GM21528 (cell line): ENCODE measurements around the gene POLA1.
"Not testable (repeated sequence)": the region's sequence is repeated elsewhere in the genome, so short reads cannot be mapped to it uniquely, and the experiment has no call there.

Source experiments
- ATAC-seq: cut with Tn5 transposase; IDR thresholded peaks from one replicate; pipeline ENCODE4 v1.9.1; 2021; ENCODE audit warnings: mild to moderate bottlenecking, moderate library complexity; ENCODE audit not compliant: unreplicated experiment, low FRiP score

POLA1 gene

GRCh38 chrX:24796204-24796603 lies 102.5 kb downstream of the POLA1 start:
- no peak for ATAC-seq

GRCh38 chrX:24799078-24799477 lies 105.4 kb downstream of the POLA1 start:
- no peak for ATAC-seq

GRCh38 chrX:24799565-24799964 lies 105.8 kb downstream of the POLA1 start:
- no peak for ATAC-seq

- ATAC-seq = no peak
Measured at GRCh38 chrX:24805201-24805600, 111.5 kb downstream of the POLA1 start.

DNA sequence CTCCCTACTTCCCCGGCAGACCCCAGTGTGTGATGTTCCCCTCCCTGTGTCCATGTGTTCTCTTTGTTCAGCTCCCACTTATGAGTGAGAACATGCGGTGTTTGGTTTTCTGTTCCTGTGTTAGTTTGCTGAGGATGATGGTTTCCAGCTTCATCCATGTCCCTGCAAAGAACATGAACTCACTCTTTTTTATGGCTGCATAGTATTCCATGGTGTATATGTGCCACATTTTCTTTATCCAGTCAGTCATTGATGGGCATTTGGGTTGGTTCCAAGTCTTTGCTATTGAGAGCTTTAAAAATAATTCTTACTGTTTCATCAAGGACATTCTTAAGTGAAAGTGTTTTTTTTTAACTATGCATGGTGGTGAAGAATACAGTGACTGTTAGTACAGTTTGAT lies 126.1 kb downstream of the POLA1 start:
- ATAC-seq = not testable (repeated sequence)

DNA sequence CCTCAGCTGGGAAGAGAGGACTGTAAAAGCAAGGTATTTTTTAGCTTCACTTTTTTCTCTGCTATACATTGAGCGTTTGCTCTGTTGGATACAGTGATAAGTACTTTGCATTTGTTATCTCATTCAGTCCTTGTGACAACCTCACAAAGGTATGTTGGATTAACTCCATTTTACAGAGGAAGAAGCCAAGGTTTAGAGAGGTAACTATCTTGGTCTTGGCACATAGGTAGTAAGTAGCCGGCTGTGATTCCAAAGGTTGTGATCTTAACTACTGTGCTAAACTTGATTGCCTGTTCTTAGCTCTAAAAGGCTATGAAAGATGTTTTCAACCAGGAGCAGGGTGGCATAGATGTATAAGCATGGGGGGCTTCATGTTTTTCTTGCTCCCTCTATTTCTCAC lies 134.4 kb downstream of the POLA1 start:
- no peak for ATAC-seq

DNA sequence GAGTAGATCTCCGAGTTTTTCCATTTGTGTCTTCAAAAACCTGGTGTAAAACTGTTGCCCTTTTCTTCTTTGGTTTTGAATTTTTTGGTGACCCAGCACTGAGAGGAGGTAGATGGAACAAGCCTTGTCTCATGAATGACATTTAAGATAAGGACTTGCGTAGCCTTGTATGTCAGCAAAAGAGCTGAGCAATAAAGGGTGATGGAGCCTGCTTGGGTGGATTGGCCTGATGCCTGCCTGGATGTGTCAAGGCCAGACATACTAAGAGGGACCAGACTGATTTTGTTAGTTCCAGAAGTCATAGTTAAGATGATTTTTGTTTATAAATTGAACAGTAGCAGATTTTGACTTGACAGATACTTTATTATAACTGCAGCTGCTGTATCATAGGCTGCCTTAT lies 134.9 kb downstream of the POLA1 start:
- no peak for ATAC-seq

DNA sequence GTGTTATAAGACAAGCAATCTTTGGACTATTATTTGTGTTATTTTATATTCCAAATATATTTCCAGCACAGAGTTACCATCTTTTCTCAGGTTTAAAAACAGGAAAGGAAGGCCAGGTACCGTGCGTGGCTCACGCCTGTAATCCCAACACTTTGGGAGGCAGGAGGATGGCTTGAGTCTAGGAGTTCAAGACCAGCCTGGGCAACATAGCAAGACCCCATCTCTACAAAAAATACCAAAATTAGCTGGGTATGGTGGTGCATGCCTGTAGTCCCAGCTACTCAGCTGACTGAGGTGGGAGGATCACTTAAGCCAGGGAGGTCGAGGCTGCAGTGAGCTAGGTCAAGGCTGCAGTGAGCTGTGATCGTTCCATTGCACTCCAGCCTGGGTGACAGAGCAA lies 140.0 kb downstream of the POLA1 start:
- no peak for ATAC-seq

- ATAC-seq = no peak
Measured at GRCh38 chrX:24837966-24838365, 144.2 kb downstream of the POLA1 start.

GRCh38 chrX:24838629-24839028 lies 144.9 kb downstream of the POLA1 start:
- ATAC-seq = no peak

DNA sequence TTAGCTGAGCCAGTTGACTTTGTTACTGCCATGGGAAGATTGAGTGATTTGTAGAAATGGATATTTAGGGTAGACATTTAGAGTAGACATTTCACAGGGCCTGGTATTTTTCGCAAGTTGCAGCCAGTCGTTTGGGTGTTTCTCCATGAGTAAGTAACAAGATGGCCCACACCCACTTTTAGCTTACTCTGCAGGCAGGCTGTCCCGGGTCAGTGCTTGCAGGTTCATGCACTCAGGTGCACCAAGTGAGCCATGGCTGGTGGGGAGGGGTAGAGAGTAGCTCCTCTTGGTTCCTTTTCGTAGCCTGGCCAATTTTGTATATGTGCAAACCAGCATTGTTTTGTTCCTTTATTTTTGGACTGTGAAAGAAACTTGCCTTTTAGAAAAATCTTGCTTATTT lies 145.6 kb downstream of the POLA1 start:
- ATAC-seq = no peak

DNA sequence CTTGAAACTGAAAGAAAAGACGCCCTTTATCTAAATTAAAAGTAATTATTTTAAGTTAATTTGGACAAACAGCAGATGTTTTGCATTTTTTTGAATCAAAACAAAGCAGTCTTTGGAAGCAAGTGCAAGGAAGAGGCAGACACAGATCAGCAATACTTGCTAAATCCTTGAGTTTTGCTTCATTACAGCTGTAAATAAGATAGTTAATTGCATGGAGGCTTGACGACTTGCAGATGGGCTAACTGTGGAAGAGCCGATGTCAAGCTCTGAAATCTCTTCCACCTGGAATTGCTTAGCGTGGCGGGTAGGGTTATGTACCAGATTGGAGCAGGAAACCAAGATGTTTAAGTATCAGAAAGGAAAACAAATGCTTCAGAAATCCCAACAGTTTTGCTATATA lies 148.8 kb downstream of the POLA1 start:
- ATAC-seq = no peak

- no peak for ATAC-seq
Measured at GRCh38 chrX:24846550-24847150, 152.9 kb downstream of the POLA1 start.

DNA sequence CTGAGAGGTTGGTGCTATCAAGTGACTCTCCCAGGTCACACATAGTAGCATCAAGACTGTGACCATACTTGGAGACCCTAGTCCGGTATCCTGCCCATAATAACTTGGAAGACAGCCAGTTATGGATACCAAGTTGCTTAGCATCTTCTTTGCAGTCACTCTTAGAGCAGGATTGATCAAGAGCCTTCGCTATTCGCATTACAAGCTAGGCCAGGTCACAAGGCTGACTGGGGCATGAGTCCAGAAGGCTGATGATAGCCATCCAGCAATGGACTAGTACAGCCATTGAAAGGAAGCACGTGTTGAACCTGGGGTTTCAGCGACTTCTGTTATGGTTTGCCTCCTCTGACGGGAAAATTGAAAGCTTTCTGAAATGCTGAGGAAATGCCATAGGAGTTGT lies 157.6 kb downstream of the POLA1 start:
- ATAC-seq = no peak

- ATAC-seq = no peak
Measured at GRCh38 chrX:24851780-24852179, 158.1 kb downstream of the POLA1 start.

DNA sequence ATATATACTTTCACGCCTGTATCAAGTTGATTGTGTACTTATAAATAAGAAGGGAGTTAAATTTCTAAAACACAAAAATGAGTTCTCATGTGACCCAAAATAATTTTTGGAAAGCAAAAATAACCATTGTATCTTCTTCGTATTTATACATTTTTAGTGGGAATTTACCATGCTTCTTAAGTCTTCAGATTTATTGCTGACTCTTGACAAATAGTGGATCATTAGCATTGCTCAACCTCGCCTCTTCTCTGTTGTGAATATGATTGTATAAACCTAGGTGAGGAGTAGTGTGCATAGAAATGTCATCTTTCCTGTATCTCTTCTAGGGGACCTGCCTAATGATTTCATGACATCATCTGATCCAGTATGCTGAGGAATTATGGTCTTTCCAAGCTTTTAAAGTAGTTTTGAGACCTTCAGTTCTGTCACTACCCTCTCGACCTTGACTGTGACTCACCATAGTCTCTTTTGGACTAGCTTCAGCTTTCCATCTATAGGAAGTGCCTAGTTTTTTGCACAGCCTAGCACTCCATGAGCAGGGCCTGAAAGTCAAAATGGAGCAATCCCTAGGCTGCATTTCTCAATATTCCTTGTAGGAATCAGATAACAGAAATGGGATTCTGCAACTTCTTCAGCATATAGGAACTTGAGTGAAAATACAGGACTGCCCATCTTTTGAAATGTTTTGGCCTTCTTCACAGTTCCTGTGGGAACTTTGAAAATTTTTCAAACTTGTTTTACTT lies 164.5 kb downstream of the POLA1 start:
- ATAC-seq = no peak

GRCh38 chrX:24859211-24859841 lies 165.6 kb downstream of the POLA1 start:
- no peak for ATAC-seq

GRCh38 chrX:24860140-24860539 lies 166.4 kb downstream of the POLA1 start:
- no peak for ATAC-seq

DNA sequence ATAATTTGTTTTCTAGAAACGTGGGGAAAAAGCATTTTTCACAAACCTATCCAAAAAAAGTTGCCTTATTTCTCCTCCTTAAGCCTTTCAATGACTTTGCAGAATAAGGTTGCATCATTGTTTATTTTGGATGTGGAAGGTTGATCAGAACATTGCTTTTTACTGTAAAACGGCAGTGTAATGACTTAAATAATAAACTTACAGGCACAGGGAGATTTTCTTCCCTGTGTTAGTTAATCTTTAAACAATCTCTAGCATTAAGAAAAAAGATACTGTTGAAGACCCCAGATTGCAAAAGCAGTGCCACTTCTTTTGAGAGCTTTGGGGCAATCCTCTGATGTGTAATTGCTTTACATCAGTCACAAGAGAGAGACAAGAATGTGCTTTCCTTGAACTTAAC lies 168.6 kb downstream of the POLA1 start:
- no peak for ATAC-seq

DNA sequence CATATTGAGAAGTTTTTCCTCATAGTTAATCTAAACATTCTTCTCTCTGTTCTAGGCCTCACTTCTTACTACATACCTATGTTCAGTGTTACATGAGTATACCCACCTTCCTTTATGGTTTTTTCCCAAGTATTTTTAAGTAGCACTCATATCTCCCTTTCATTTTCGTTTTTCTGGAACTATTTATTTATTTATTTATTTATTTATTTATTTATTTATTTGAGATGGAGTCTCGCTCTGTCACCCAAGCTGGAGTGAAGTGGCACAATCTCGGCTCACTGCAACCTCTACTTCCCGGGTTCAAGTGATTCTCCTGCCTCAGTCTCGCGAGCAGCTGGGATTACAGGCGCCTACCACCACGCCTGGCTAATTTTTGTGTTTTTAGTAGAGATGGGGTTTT lies 170.1 kb downstream of the POLA1 start:
- not testable (repeated sequence) for ATAC-seq

DNA sequence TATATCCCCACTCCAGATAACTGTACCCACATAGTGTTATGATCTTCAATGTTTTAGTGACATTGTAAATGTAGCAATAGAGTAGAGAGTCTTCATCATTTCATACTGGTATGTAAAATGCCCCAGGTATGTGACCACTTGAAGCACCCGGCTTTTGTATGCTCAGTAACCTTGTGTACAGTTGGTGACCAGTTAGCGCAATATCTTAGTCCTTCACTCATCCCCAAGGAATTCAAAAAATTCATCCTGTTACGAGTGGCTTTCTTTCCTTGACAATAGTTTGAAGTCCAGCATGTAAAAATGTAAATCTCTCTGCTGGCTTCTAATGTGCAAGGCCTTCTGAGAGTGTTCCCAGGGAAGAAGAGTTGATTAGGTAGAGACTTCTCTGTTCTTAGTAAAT lies 176.4 kb downstream of the POLA1 start:
- no peak for ATAC-seq
